Fibroblast of lung (primary cell): Measurements from ENCODE around the gene FARP1.

ENCODE experiments used
- CTCF ChIP-seq, 2 donors: IDR thresholded peaks in 1 of 2; conservative IDR thresholded peaks in 1 of 2; 1 replicate in 1 of 2; 2 replicates in 1 of 2; pipeline ENCODE4 v1.5.1; 2011 to 2012; ENCODE audit warnings: low read length in 2 of 2, control low read depth in 1 of 2, inconsistent platforms in 1 of 2, low read depth in 1 of 2, mild to moderate bottlenecking in 1 of 2
- EZH2 ChIP-seq: IDR thresholded peaks from 2 replicates; pipeline ENCODE4 v1.5.1; 2012; ENCODE audit warnings: low read length, control low read depth, mild to moderate bottlenecking; ENCODE audit errors: missing control alignments

DNA sequence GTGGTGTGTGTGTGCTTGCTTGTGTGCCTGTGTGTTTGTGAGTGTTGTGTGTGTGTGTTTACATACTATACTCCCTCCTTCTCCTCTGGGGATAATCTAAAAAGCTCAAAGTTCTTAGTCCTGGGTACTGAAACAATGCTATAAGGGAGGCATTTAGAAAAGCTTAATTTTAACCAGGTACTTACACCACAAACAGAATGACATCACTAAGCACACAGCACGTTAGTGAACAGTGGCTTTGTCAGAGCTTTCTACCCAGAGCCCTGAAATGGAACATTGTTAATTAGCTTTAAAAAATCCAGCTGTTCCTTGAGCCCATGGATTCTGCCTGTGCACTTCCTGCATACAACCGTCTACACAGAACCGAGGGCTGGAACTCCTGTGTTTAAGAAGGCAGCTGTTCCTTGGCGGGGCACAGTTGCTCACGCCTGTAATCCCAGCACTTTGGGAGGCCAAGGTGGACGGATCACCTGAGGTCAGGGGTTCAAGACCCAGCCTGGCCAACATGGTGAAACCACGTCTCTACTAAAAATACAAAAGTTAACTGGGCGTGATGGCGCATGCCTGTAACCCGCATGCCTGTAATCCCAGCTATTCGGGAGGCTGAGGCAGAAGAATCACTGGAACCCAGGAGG lies 103.8 kb downstream of the FARP1 start:
- TF ChIP-seq CTCF (conservative IDR thresholded peaks at IDR 0.05 in 1 of 2, IDR thresholded peaks at IDR 0.05 in 1 of 2; ENCODE audit: low read depth in 1 of 2, low read length in 2 of 2): no peak
- TF ChIP-seq EZH2: no peak
